Keratinocyte (primary cell): Measurements from ENCODE around the gene DMD. TPM values are rescaled to one million over a fixed set of nuclear protein-coding genes. Genes with fewer than 3 reads are reported as not detected.

Experiments used
- DNase-seq: peaks from one replicate; pipeline ENCODE4 v3.0.0-alpha.2; 2011; ENCODE audit warnings: low read depth, missing footprints, low spot score
- FAIRE-seq: peaks from 2 replicates; lab custom pipeline; 2011; peaks lifted over from hg19 to GRCh38; lab: Jason Lieb, UNC
- H2AFZ ChIP-seq: 2 replicates; pipeline ENCODE4 v1.6.0; 2012; ENCODE audit warnings: low read length, control low read depth, inconsistent platforms; ENCODE audit not compliant: control insufficient read depth
- H3K27ac ChIP-seq: 2 replicates; pipeline ENCODE4 v1.5.1; 2011; ENCODE audit warnings: low read length; ENCODE audit not compliant: control insufficient read depth, insufficient read depth
- H3K27me3 ChIP-seq: 3 replicates; pipeline ENCODE4 v1.6.0; 2011; ENCODE audit warnings: low read length; ENCODE audit not compliant: control insufficient read depth, insufficient read depth; ENCODE audit errors: extremely low read depth
- H3K36me3 ChIP-seq, 2 experiments: 2 replicates in 1 of 2; 3 replicates in 1 of 2; pipeline ENCODE4 v1.5.1; 2011; ENCODE audit warnings: low read length in 2 of 2, mild to moderate bottlenecking in 1 of 2; ENCODE audit not compliant: control insufficient read depth in 2 of 2, insufficient read depth in 2 of 2; ENCODE audit errors: extremely low read depth in 1 of 2
- H3K4me1 ChIP-seq: 3 replicates; pipeline ENCODE4 v1.5.1; 2011; ENCODE audit warnings: low read length; ENCODE audit not compliant: control insufficient read depth, insufficient read depth; ENCODE audit errors: extremely low read depth
- H3K4me2 ChIP-seq: 3 replicates; pipeline ENCODE4 v1.6.0; 2011; ENCODE audit warnings: low read depth, low read length; ENCODE audit not compliant: control insufficient read depth, insufficient read depth; ENCODE audit errors: extremely low read depth
- H3K4me3 ChIP-seq, 3 experiments: fragments of 200-600 bp in 1 of 3; sonication (generic) in 1 of 3; 2 replicates in 2 of 3; 3 replicates in 1 of 3; pipeline ENCODE4 v1.5.1; 2011 to 2016; ENCODE audit warnings: low read length in 3 of 3, mild to moderate bottlenecking in 3 of 3, control low read depth in 2 of 3, inconsistent platforms in 1 of 3, low read depth in 1 of 3, mixed read lengths in 1 of 3, mixed run types in 1 of 3, moderate library complexity in 1 of 3; ENCODE audit not compliant: control insufficient read depth in 2 of 3, insufficient read depth in 2 of 3; ENCODE audit errors: extremely low read depth in 1 of 3
- H3K79me2 ChIP-seq: 2 replicates; pipeline ENCODE4 v1.6.0; 2012; ENCODE audit warnings: low read length; ENCODE audit not compliant: control insufficient read depth, insufficient read depth
- H3K9ac ChIP-seq: 3 replicates; pipeline ENCODE4 v1.6.0; 2011; ENCODE audit warnings: low read length; ENCODE audit not compliant: control insufficient read depth, insufficient read depth; ENCODE audit errors: extremely low read depth
- H3K9me1 ChIP-seq: 3 replicates; pipeline ENCODE4 v1.6.0; 2011; ENCODE audit warnings: low read length; ENCODE audit not compliant: control insufficient read depth, insufficient read depth; ENCODE audit errors: extremely low read depth
- H3K9me3 ChIP-seq: 2 replicates; pipeline ENCODE4 v1.5.1; 2012; ENCODE audit warnings: low read depth, low read length; ENCODE audit not compliant: control insufficient read depth
- H4K20me1 ChIP-seq: 3 replicates; pipeline ENCODE4 v1.6.0; 2011; ENCODE audit warnings: low read length; ENCODE audit not compliant: control insufficient read depth, insufficient read depth; ENCODE audit errors: extremely low read depth
- EZH2 ChIP-seq: IDR thresholded peaks from one replicate; pipeline ENCODE4 v1.6.1; 2012; ENCODE audit warnings: inconsistent platforms, mild to moderate bottlenecking, low read length, moderate library complexity
- dilution Hi-C: fragments of 300-500 bp; cut with MboI; formaldehyde crosslinking; loops from one replicate; pipeline ENCODE4 v1.7.0; 2020; ENCODE audit warnings: low sequenced_read_pairs; ENCODE audit not compliant: extremely low pct_ligation_motif_present
- polyA plus RNA-seq, 5 experiments: library from polyadenylated mRNA; depleted of rRNA in 3 of 5; stranded (reverse) in 3 of 5; stranded (forward) in 1 of 5; unstranded in 1 of 5; fragments of >200 nt; gene quantifications; 1 replicate in 1 of 5; 2 replicates in 3 of 5; 3 replicates in 1 of 5; pipeline versions ENCODE4 v1.2.1 to v1.2.3, GENCODE V29; 2011 to 2012; ENCODE audit warnings: missing spikeins in 2 of 5, low read depth in 1 of 5, low replicate concordance in 1 of 5
- TF ChIP-seq, protein P1 (sequence below), 3 experiments: IDR thresholded peaks in 1 of 3; conservative IDR thresholded peaks in 1 of 3; optimal IDR thresholded peaks in 1 of 3; 2 replicates in 2 of 3; 3 replicates in 1 of 3; pipeline versions ENCODE3 to v1.5.1; 2011; ENCODE audit warnings: low read length in 3 of 3, mild to moderate bottlenecking in 3 of 3, moderate library complexity in 2 of 3, control low read depth in 1 of 3, inconsistent platforms in 1 of 3; ENCODE audit not compliant: insufficient read depth in 2 of 3; ENCODE audit errors: extremely low read depth in 1 of 3

The DMD gene
- polyA plus RNA-seq, 1 donor (not counting 4 experiments of a cell fraction or from before 2014, with no cell fraction given), result 8.9 TPM

DNA sequence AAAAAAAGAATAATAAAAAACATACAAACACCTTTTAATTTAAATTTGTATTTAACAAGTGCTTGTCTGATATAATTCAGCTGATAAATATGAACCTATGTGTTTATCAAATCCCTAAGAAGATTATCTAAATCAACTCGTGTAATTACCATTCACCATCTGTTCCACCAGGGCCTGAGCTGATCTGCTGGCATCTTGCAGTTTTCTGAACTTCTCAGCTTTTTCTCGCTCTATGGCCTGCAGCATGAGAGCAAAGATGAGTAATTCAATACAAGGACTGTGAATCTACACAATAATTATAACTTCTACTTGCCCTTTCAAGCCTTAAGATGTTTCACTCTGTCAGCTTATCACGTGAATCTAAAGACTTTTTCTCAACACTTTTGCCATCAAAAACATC, 709.7 kb downstream of the DMD start:
- Histone ChIP-seq H3K79me2 (no peaks in the 10 kb centered on the region), H3K4me1 (no peaks in the 10 kb centered on the region), H3K27me3 (no peaks in the 10 kb centered on the region), H2AFZ (no peak overlapping the region), H3K9me1 (no peaks in the 10 kb centered on the region), H3K9me3 (no peaks in the 10 kb centered on the region), H4K20me1 (no peaks in the 10 kb centered on the region), H3K4me2 (no peak overlapping the region), H3K4me3 (no peak overlapping the region), H3K9ac (no peak overlapping the region), H3K36me3 (no peaks in the 10 kb centered on the region), H3K27ac (no peak overlapping the region)
- TF ChIP-seq, protein P1, sequence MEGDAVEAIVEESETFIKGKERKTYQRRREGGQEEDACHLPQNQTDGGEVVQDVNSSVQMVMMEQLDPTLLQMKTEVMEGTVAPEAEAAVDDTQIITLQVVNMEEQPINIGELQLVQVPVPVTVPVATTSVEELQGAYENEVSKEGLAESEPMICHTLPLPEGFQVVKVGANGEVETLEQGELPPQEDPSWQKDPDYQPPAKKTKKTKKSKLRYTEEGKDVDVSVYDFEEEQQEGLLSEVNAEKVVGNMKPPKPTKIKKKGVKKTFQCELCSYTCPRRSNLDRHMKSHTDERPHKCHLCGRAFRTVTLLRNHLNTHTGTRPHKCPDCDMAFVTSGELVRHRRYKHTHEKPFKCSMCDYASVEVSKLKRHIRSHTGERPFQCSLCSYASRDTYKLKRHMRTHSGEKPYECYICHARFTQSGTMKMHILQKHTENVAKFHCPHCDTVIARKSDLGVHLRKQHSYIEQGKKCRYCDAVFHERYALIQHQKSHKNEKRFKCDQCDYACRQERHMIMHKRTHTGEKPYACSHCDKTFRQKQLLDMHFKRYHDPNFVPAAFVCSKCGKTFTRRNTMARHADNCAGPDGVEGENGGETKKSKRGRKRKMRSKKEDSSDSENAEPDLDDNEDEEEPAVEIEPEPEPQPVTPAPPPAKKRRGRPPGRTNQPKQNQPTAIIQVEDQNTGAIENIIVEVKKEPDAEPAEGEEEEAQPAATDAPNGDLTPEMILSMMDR (optimal IDR thresholded peaks at IDR 0.05 in 1 of 3, IDR thresholded peaks at IDR 0.05 in 1 of 3, conservative IDR thresholded peaks at IDR 0.05 in 1 of 3; ENCODE audit: extremely low read depth in 1 of 3, insufficient read depth in 2 of 3, low read length in 3 of 3), result no peak
- TF ChIP-seq EZH2, result no peak
- DNase-seq, result no peak
- dilution Hi-C loops, result no loop called here
- FAIRE-seq, result no peak

DNA sequence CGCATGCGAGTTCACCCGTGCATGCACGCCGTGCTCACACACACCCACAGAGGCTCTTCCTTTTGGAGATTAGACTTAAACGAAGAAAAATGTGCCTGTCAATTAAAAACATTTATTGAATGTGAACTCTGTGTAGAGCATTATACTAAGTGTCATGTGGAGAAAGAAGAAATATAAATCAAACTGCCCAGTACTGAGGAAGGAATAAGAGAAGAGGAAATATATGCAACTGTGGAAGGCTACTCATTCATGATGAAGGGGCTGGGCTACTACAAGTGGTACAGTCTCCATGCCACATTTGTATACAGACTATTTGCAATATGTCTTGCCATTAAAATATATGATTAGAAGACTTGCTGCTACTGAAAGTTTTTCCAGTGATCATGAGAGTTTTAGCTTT, 714.7 kb downstream of the DMD start:
- Histone ChIP-seq H3K27ac (no peak overlapping the region), H3K9ac (no peak overlapping the region), H3K4me2 (no peak overlapping the region), H3K27me3 (no peaks in the 10 kb centered on the region), H3K4me3 (no peak overlapping the region), H3K4me1 (no peaks in the 10 kb centered on the region), H2AFZ (no peak overlapping the region), H4K20me1 (no peaks in the 10 kb centered on the region), H3K36me3 (no peaks in the 10 kb centered on the region), H3K9me1 (no peaks in the 10 kb centered on the region), H3K9me3 (no peaks in the 10 kb centered on the region), H3K79me2 (no peaks in the 10 kb centered on the region)
- FAIRE-seq (no peak), DNase-seq (no peak)
- TF ChIP-seq, protein P1 (optimal IDR thresholded peaks at IDR 0.05 in 1 of 3, IDR thresholded peaks at IDR 0.05 in 1 of 3, conservative IDR thresholded peaks at IDR 0.05 in 1 of 3; ENCODE audit: extremely low read depth in 1 of 3, insufficient read depth in 2 of 3, low read length in 3 of 3), result no peak
- no peak for TF ChIP-seq EZH2
- dilution Hi-C loops, result loop anchor here (5.0 kb wide), 1 partner anchor 41 kb away; no protein-coding TSS in a partner anchor
